ENCODE data around the gene CXCL1. TPM values are rescaled to one million over a fixed set of nuclear protein-coding genes. Genes with fewer than 3 reads are reported as not detected.

CXCL1 gene
- total and polyA plus RNA-seq, 2 donors (not counting 1 experiment from before 2014, with no cell fraction given), result 0.24 TPM; not detected in 1

GRCh38 chr4:73870260-73870659 lies 1.1 kb downstream of the CXCL1 start:
- H3K9me3 Mint-ChIP-seq (ENCODE audit: insufficient read depth), result no peaks in the 10 kb centered on the region
- Histone ChIP-seq H3K9me3 (ENCODE audit: control extremely low read depth in 1 of 3, control insufficient read depth in 2 of 3, insufficient read depth in 1 of 3, low read length in 2 of 3) (no peaks in the 10 kb centered on the region), H3K4me1 (ENCODE audit: control insufficient read depth in 2 of 2, insufficient read depth in 2 of 2, low read length in 2 of 2) (peaks cover 0 to 5% of the 10 kb centered on the region in 2 donors), H3K4me3 (ENCODE audit: control extremely low read depth in 1 of 5, extremely low read depth in 1 of 5, insufficient read depth in 1 of 5, low read depth in 2 of 5, low read length in 4 of 5) (peak overlapping the region in 1 of 5 experiments; percentile 66), H2AFZ (ENCODE audit: insufficient read depth, low read depth, low read length, poor library complexity, severe bottlenecking) (no peak overlapping the region), H3K79me2 (ENCODE audit: control insufficient read depth, insufficient read depth, low read length) (no peaks in the 10 kb centered on the region), H3K9ac (ENCODE audit: low read length) (no peak overlapping the region), H4K20me1 (ENCODE audit: control insufficient read depth, insufficient read depth, low read length, poor library complexity, severe bottlenecking) (no peaks in the 10 kb centered on the region), H3K27me3 (replicated peaks in 1 of 4; ENCODE audit: control extremely low read depth in 1 of 4, control insufficient read depth in 3 of 4, insufficient read depth in 4 of 4, low read length in 3 of 4) (peaks cover 0 to 15% (median 6%) of the 10 kb centered on the region in 4 experiments), H3K36me3 (replicated peaks in 1 of 2; ENCODE audit: control extremely low read depth in 1 of 2, control insufficient read depth in 1 of 2, extremely low read depth in 1 of 2, insufficient read depth in 2 of 2, low read length in 1 of 2) (no peaks in the 10 kb centered on the region), H3K4me2 (replicated peaks; ENCODE audit: low read depth, low read length, poor library complexity, severe bottlenecking) (no peak overlapping the region), H3K27ac (ENCODE audit: low read length in 2 of 2) (no peak overlapping the region)
- intact Hi-C loops (cut with micrococcal nuclease), result no loop called here
- 100% methylated on average over 1 of the region's 3 CpGs for WGBS (ENCODE audit: insufficient coverage)
- H3K4me3 Mint-ChIP-seq, result no peak overlapping the region
- ChIA-PET POLR2A (no interaction called here), CTCF (no interaction called here)
- DNase-seq, result no peak
- peaks cover 3% of the 10 kb centered on the region for H3K4me1 Mint-ChIP-seq
- H3K27me3 Mint-ChIP-seq, result peaks cover 23% of the 10 kb centered on the region
- ATAC-seq (ENCODE audit: low read depth), result no peak
- H3K27ac Mint-ChIP-seq, result no peak overlapping the region
- TF ChIP-seq EZH2 (IDR thresholded peaks at IDR 0.05; ENCODE audit: borderline replicate concordance, insufficient read depth, low read depth, low read length, poor library complexity, severe bottlenecking), result no peak

- Mint-ChIP-seq H3K4me3 (no peak overlapping the region), H3K9me3 (ENCODE audit: insufficient read depth) (no peaks in the 10 kb centered on the region), H3K27me3 (peaks cover 20% of the 10 kb centered on the region), H3K27ac (no peak overlapping the region), H3K4me1 (peaks cover 3% of the 10 kb centered on the region)
- intact Hi-C loops (cut with micrococcal nuclease), result no loop called here
- CTCF ChIA-PET, result no interaction called here
- Histone ChIP-seq H4K20me1 (ENCODE audit: control insufficient read depth, insufficient read depth, low read length, poor library complexity, severe bottlenecking) (no peaks in the 10 kb centered on the region), H3K4me2 (replicated peaks; ENCODE audit: low read depth, low read length, poor library complexity, severe bottlenecking) (no peak overlapping the region), H3K27ac (ENCODE audit: low read length in 2 of 2) (no peak overlapping the region), H3K4me1 (ENCODE audit: control insufficient read depth in 2 of 2, insufficient read depth in 2 of 2, low read length in 2 of 2) (peaks cover 0 to 5% of the 10 kb centered on the region in 2 donors), H3K79me2 (ENCODE audit: control insufficient read depth, insufficient read depth, low read length) (no peaks in the 10 kb centered on the region), H3K36me3 (replicated peaks in 1 of 2; ENCODE audit: control extremely low read depth in 1 of 2, control insufficient read depth in 1 of 2, extremely low read depth in 1 of 2, insufficient read depth in 2 of 2, low read length in 1 of 2) (no peaks in the 10 kb centered on the region), H3K4me3 (ENCODE audit: control extremely low read depth in 1 of 5, extremely low read depth in 1 of 5, insufficient read depth in 1 of 5, low read depth in 2 of 5, low read length in 4 of 5) (peak overlapping the region in 1 of 5 experiments; percentile 21), H3K9ac (ENCODE audit: low read length) (no peak overlapping the region), H3K9me3 (ENCODE audit: control extremely low read depth in 1 of 3, control insufficient read depth in 2 of 3, insufficient read depth in 1 of 3, low read length in 2 of 3) (no peaks in the 10 kb centered on the region), H3K27me3 (replicated peaks in 1 of 4; ENCODE audit: control extremely low read depth in 1 of 4, control insufficient read depth in 3 of 4, insufficient read depth in 4 of 4, low read length in 3 of 4) (peaks cover 0 to 15% (median 6%) of the 10 kb centered on the region in 4 experiments), H2AFZ (ENCODE audit: insufficient read depth, low read depth, low read length, poor library complexity, severe bottlenecking) (no peak overlapping the region)
- POLR2A ChIA-PET, result no interaction called here
- WGBS (ENCODE audit: insufficient coverage), result 100% methylated on average over 1 of the region's 1 CpG
- no peak for DNase-seq
- TF ChIP-seq, protein P1, sequence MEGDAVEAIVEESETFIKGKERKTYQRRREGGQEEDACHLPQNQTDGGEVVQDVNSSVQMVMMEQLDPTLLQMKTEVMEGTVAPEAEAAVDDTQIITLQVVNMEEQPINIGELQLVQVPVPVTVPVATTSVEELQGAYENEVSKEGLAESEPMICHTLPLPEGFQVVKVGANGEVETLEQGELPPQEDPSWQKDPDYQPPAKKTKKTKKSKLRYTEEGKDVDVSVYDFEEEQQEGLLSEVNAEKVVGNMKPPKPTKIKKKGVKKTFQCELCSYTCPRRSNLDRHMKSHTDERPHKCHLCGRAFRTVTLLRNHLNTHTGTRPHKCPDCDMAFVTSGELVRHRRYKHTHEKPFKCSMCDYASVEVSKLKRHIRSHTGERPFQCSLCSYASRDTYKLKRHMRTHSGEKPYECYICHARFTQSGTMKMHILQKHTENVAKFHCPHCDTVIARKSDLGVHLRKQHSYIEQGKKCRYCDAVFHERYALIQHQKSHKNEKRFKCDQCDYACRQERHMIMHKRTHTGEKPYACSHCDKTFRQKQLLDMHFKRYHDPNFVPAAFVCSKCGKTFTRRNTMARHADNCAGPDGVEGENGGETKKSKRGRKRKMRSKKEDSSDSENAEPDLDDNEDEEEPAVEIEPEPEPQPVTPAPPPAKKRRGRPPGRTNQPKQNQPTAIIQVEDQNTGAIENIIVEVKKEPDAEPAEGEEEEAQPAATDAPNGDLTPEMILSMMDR (IDR thresholded peaks at IDR 0.05), result no peak
- no peak for TF ChIP-seq EZH2 (IDR thresholded peaks at IDR 0.05; ENCODE audit: borderline replicate concordance, insufficient read depth, low read depth, low read length, poor library complexity, severe bottlenecking)
- ATAC-seq (ENCODE audit: low read depth), result no peak
Observed at GRCh38 chr4:73870768-73871167, 1.6 kb downstream of the CXCL1 start.
